PC-9 (cell line): ENCODE results near the gene MAFG. TPM values are rescaled to one million over a fixed set of nuclear protein-coding genes. Genes with fewer than 3 reads are reported as not detected.

Experiments
- BruUV-seq: library from RNA; stranded (reverse); fragments of 400-500 nt; replicated peaks from 2 replicates; lab custom pipeline; 2021; lab: Mats Ljungman, UMichigan
- CTCF ChIA-PET: fragments of 300-600 bp; sonication (Branson Sonifier 250); formaldehyde crosslinking; loops from one replicate; lab custom pipeline; 2022; ENCODE audit warnings: antibody characterized with exemption; lab: Charles Lee
- POLR2A ChIA-PET: fragments of 300-600 bp; sonication (Branson Sonifier 250); formaldehyde crosslinking; loops from one replicate; lab custom pipeline; 2022; ENCODE audit warnings: antibody characterized with exemption; ENCODE audit not compliant: unreplicated experiment; lab: Charles Lee
- DNase-seq, 2 experiments: peaks; one replicate each; pipeline versions ENCODE4 v3.0.0 to v3.0.0-alpha.2; 2015 to 2022; ENCODE audit warnings: mixed read lengths in 1 of 2
- H2AFZ ChIP-seq: fragments of 200-600 bp; sonication (generic); 2 replicates; pipeline ENCODE4 v1.8.1; 2017; ENCODE audit warnings: antibody characterized with exemption
- H3F3A ChIP-seq: fragments of 200-600 bp; sonication (generic); 2 replicates; pipeline ENCODE4 v1.8.1; 2017; ENCODE audit warnings: antibody characterized with exemption, mild to moderate bottlenecking, low read depth; ENCODE audit not compliant: insufficient read depth
- H3K27ac ChIP-seq: fragments of 200-600 bp; sonication (generic); 2 replicates; pipeline ENCODE4 v1.6.1; 2016; ENCODE audit warnings: mixed run types
- H3K27me3 ChIP-seq: fragments of 200-600 bp; sonication (generic); 2 replicates; pipeline ENCODE4 v1.6.1; 2016; ENCODE audit warnings: low read depth, mixed run types; ENCODE audit not compliant: insufficient read depth
- H3K36me3 ChIP-seq: fragments of 200-600 bp; sonication (generic); 2 replicates; pipeline ENCODE4 v1.6.1; 2016; ENCODE audit warnings: low read depth, mixed run types
- H3K4me1 ChIP-seq: fragments of 200-600 bp; sonication (generic); replicated peaks from 2 replicates; pipeline ENCODE4 v1.6.1; 2016; ENCODE audit warnings: mixed run types; ENCODE audit not compliant: insufficient read depth
- H3K4me2 ChIP-seq: fragments of 200-600 bp; sonication (generic); 2 replicates; pipeline ENCODE4 v1.6.1; 2017; ENCODE audit warnings: mixed run types
- H3K4me3 ChIP-seq: fragments of 200-600 bp; sonication (generic); 2 replicates; pipeline ENCODE4 v1.6.1; 2016; ENCODE audit warnings: mixed run types
- H3K79me2 ChIP-seq: fragments of 200-600 bp; sonication (generic); 2 replicates; pipeline ENCODE4 v1.6.1; 2017; ENCODE audit warnings: low read depth, mixed run types
- H3K9me2 ChIP-seq: fragments of 200-600 bp; sonication (generic); 2 replicates; pipeline ENCODE4 v1.8.1; 2017; ENCODE audit warnings: mild to moderate bottlenecking; ENCODE audit not compliant: insufficient read depth
- H3K9me3 ChIP-seq: fragments of 200-600 bp; sonication (generic); 2 replicates; pipeline ENCODE4 v1.8.1; 2016; ENCODE audit warnings: low read depth; ENCODE audit not compliant: insufficient read depth
- H4K20me1 ChIP-seq: fragments of 200-600 bp; sonication (generic); 2 replicates; pipeline ENCODE4 v1.8.1; 2017; ENCODE audit not compliant: insufficient read depth
- CTCF ChIP-seq: fragments of 200-600 bp; sonication (generic); conservative IDR thresholded peaks from 2 replicates; pipeline ENCODE4 v1.6.1; 2017; ENCODE audit warnings: mixed run types, antibody characterized with exemption, mild to moderate bottlenecking, moderate library complexity
- EZH2 ChIP-seq: fragments of 200-600 bp; sonication (generic); IDR thresholded peaks from 2 replicates; pipeline ENCODE4 v1.8.0; 2017; ENCODE audit warnings: antibody characterized with exemption, low read depth
- intact Hi-C: fragments of 100-400 bp; cut with micrococcal nuclease; formaldehyde crosslinking; loops from one replicate; pipeline ENCODE4 v1.10.0; 2022; ENCODE audit not compliant: unreplicated experiment
- total RNA-seq: library from RNA; stranded (reverse); gene quantifications from 2 replicates; pipeline ENCODE4 v1.2.3, GENCODE V29; 2021

MAFG gene
- total RNA-seq, 1 experiment from 2014 or later = 79.5 TPM

- H3K9me3 ChIP-seq = no peaks in the 10 kb centered on the region
- H3K36me3 ChIP-seq = no peaks in the 10 kb centered on the region
- H3F3A ChIP-seq = peaks cover 14% of the 10 kb centered on the region; the same call in 1 of the 2 replicates
- no peak overlapping the region for H2AFZ ChIP-seq
- intact Hi-C loops = no loop called here
- H3K9me2 ChIP-seq = no peaks in the 10 kb centered on the region
- no peaks in the 10 kb centered on the region for H3K27me3 ChIP-seq
- DNase-seq = no peak
- H4K20me1 ChIP-seq = no peaks in the 10 kb centered on the region
- no peak overlapping the region for H3K4me3 ChIP-seq
- POLR2A ChIA-PET = no interaction called here
- H3K27ac ChIP-seq = no peak overlapping the region
- CTCF ChIA-PET = no interaction called here
- BruUV-seq = no TSS peak
- no peaks in the 10 kb centered on the region for H3K79me2 ChIP-seq
- no peak overlapping the region for H3K4me2 ChIP-seq
- no peak for TF ChIP-seq EZH2
- no peak for TF ChIP-seq CTCF
- H3K4me1 ChIP-seq = no peaks in the 10 kb centered on the region
These were observed 49.2 kb downstream of the MAFG start for GRCh38 chr17:81878294-81878693.

- ChIA-PET POLR2A (no interaction called here), CTCF (no interaction called here)
- H3K27me3 ChIP-seq = no peaks in the 10 kb centered on the region
- BruUV-seq = no TSS peak
- no peaks in the 10 kb centered on the region for H3K36me3 ChIP-seq
- H3K4me1 ChIP-seq = 0 out of 2 replicates have a peak, but pooled peaks cover 2% of the 10 kb centered on the region
- DNase-seq = no peak
- H4K20me1 ChIP-seq = no peaks in the 10 kb centered on the region
- H3K4me3 ChIP-seq = no peak overlapping the region
- TF ChIP-seq EZH2 (no peak), CTCF (no peak)
- intact Hi-C loops = no loop called here
- H3K9me3 ChIP-seq = no peaks in the 10 kb centered on the region
- no peak overlapping the region for H3K4me2 ChIP-seq
- peaks cover 6% of the 10 kb centered on the region for H3K79me2 ChIP-seq
- peaks cover 17% of the 10 kb centered on the region; the same call in 1 of the 2 replicates for H3F3A ChIP-seq
- no peak overlapping the region for H3K27ac ChIP-seq
- no peak overlapping the region for H2AFZ ChIP-seq
- no peaks in the 10 kb centered on the region for H3K9me2 ChIP-seq
These were observed 50.0 kb downstream of the MAFG start for GRCh38 chr17:81877569-81877968.

GRCh38 chr17:81871387-81872230, 55.9 kb downstream of the MAFG start:
- CTCF ChIA-PET = no interaction called here
- peak overlapping the region; percentile 77 for H2AFZ ChIP-seq
- POLR2A ChIA-PET = interaction anchor here (0.7 kb wide), 1 partner anchor 149 kb away, joined by 3 read pairs; no protein-coding TSS in a partner anchor
- intact Hi-C loops = loop anchor here (2.0 kb wide), 1 partner anchor 151 kb away; the partner anchor contains the start of genes CENPX and LRRC45
- no peak; the same call in 1 of the 2 replicates for TF ChIP-seq CTCF
- TF ChIP-seq EZH2 = no peak
- peaks cover 53% of the 10 kb centered on the region for H3F3A ChIP-seq
- peaks cover 29% of the 10 kb centered on the region for H3K79me2 ChIP-seq
- 0 out of 2 replicates have a peak, but pooled peaks cover 14% of the 10 kb centered on the region for H3K4me1 ChIP-seq
- H3K4me2 ChIP-seq = peak overlapping the region; percentile 95
- H4K20me1 ChIP-seq = peaks cover 17% of the 10 kb centered on the region
- H3K36me3 ChIP-seq = no peaks in the 10 kb centered on the region
- TSS peak; percentile 63 for BruUV-seq
- peak overlapping the region; percentile 88 for H3K4me3 ChIP-seq
- no peaks in the 10 kb centered on the region for H3K9me3 ChIP-seq
- DNase-seq = peak; percentile 47 to 91
- peak overlapping the region; percentile 87 for H3K27ac ChIP-seq
- H3K27me3 ChIP-seq = no peaks in the 10 kb centered on the region
- H3K9me2 ChIP-seq = no peaks in the 10 kb centered on the region
